Inflammatory macrophage (primary cell): ENCODE measurements around the gene PVR.
"Not testable (repeated sequence)": the region's sequence is repeated elsewhere in the genome, so short reads cannot be mapped to it uniquely, and the experiment has no call there.

ENCODE experiments used
- DNase-seq, 2 donors: peaks; one replicate each; pipeline ENCODE4 v3.0.0-alpha.2; 2020 to 2022

Gene PVR

GRCh38 chr19:44701228-44701627, 57.5 kb downstream of the PVR start:
- no peak for DNase-seq

GRCh38 chr19:44702551-44703176, 59.0 kb downstream of the PVR start:
- no peak for DNase-seq

GRCh38 chr19:44703336-44704078, 59.8 kb downstream of the PVR start:
- no peak for DNase-seq

GRCh38 chr19:44704982-44705381, 61.3 kb downstream of the PVR start:
- no peak for DNase-seq

GRCh38 chr19:44705502-44706010, 61.8 kb downstream of the PVR start:
- DNase-seq, result no peak

- DNase-seq, result no peak
Measured at GRCh38 chr19:44706506-44707236, 63.0 kb downstream of the PVR start.

- no peak for DNase-seq
Measured at GRCh38 chr19:44707794-44708193, 64.1 kb downstream of the PVR start.

GRCh38 chr19:44708940-44709339, 65.2 kb downstream of the PVR start:
- no peak for DNase-seq

- not testable (repeated sequence) for DNase-seq
Measured at GRCh38 chr19:44709434-44710266, 65.9 kb downstream of the PVR start.

- DNase-seq, result no peak
Measured at GRCh38 chr19:44710483-44710882, 66.8 kb downstream of the PVR start.

- no peak for DNase-seq
Measured at GRCh38 chr19:44712864-44713515, 69.3 kb downstream of the PVR start.
